GM21529 (cell line): Measurements from ENCODE around the gene HDGFL1.

Source experiments
- ATAC-seq: cut with Tn5 transposase; IDR thresholded peaks from one replicate; pipeline ENCODE4 v1.9.1; 2021; ENCODE audit not compliant: unreplicated experiment

Gene HDGFL1

GRCh38 chr6:22569281-22570184, at the start of gene HDGFL1:
Gene HDGFL1 (plus strand): TSS chr6:22569566. CDS start chr6:22569576, 10 bp downstream.
- ATAC-seq, result no peak

GRCh38 chr6:22521035-22521434, 48.3 kb upstream of the HDGFL1 start:
- ATAC-seq, result no peak

GRCh38 chr6:22526736-22527135, 42.6 kb upstream of the HDGFL1 start:
- ATAC-seq, result no peak

- no peak for ATAC-seq
Observed at GRCh38 chr6:22529866-22530265, 39.5 kb upstream of the HDGFL1 start.

GRCh38 chr6:22530506-22530905, 38.9 kb upstream of the HDGFL1 start:
- ATAC-seq, result no peak

GRCh38 chr6:22536122-22536521, 33.2 kb upstream of the HDGFL1 start:
- no peak for ATAC-seq

GRCh38 chr6:22544476-22544875, 24.9 kb upstream of the HDGFL1 start:
- no peak for ATAC-seq

GRCh38 chr6:22545051-22545450, 24.3 kb upstream of the HDGFL1 start:
- ATAC-seq, result no peak

- no peak for ATAC-seq
Observed at GRCh38 chr6:22546236-22546635, 23.1 kb upstream of the HDGFL1 start.

GRCh38 chr6:22550971-22551670, 18.2 kb upstream of the HDGFL1 start:
- no peak for ATAC-seq

GRCh38 chr6:22556266-22556665, 13.1 kb upstream of the HDGFL1 start:
- ATAC-seq, result no peak

GRCh38 chr6:22557007-22557406, 12.4 kb upstream of the HDGFL1 start:
- ATAC-seq, result no peak

- ATAC-seq, result no peak
Observed at GRCh38 chr6:22558288-22558882, 11.0 kb upstream of the HDGFL1 start.

GRCh38 chr6:22568854-22569253, 512 bp upstream of the HDGFL1 start:
- ATAC-seq, result no peak

GRCh38 chr6:22570185-22570551, 802 bp downstream of the HDGFL1 start:
- ATAC-seq, result no peak

- no peak for ATAC-seq
Observed at GRCh38 chr6:22575190-22575589, 5.8 kb downstream of the HDGFL1 start.

- ATAC-seq, result no peak
Observed at GRCh38 chr6:22579439-22579838, 10.1 kb downstream of the HDGFL1 start.

- ATAC-seq, result no peak
Observed at GRCh38 chr6:22580337-22580736, 11.0 kb downstream of the HDGFL1 start.

- ATAC-seq, result no peak
Observed at GRCh38 chr6:22582417-22583205, 13.2 kb downstream of the HDGFL1 start.

GRCh38 chr6:22583230-22583629, 13.9 kb downstream of the HDGFL1 start:
- no peak for ATAC-seq

- ATAC-seq, result no peak
Observed at GRCh38 chr6:22583927-22584326, 14.6 kb downstream of the HDGFL1 start.
